ENCODE data around the gene VARS2. TPM values are rescaled to one million over a fixed set of nuclear protein-coding genes. Genes with fewer than 3 reads are reported as not detected.

VARS2 gene
- polyA plus RNA-seq, 1 of the 3 experiments (the other 2 are of a cell fraction): 31.2 TPM

- Histone ChIP-seq H3K9ac (no peak overlapping the region), H3F3A (replicated peaks; ENCODE audit: insufficient read depth) (peaks cover 8% of the 10 kb centered on the region), H2AFZ (ENCODE audit: low read depth) (no peak overlapping the region), H3K9me2 (no peaks in the 10 kb centered on the region), H3K27ac (ENCODE audit: low read depth in 2 of 2, low read length in 1 of 2) (no peak overlapping the region), H3K4me2 (no peak overlapping the region), H3K4me1 (ENCODE audit: control insufficient read depth in 1 of 2, insufficient read depth in 2 of 2, low read depth in 1 of 2, low read length in 1 of 2) (peaks cover 0 to 10% of the 10 kb centered on the region in 2 experiments; a peak in 1 of 4 replicates), H3K9me3 (0 out of 2 replicates have a peak, but pooled peaks cover 6% of the 10 kb centered on the region), H3K27me3 (ENCODE audit: insufficient read depth) (no peaks in the 10 kb centered on the region), H3K4me3 (ENCODE audit: low read depth in 2 of 2, low read length in 1 of 2) (no peak overlapping the region), H3K36me3 (replicated peaks in 1 of 2; ENCODE audit: control insufficient read depth in 1 of 2, insufficient read depth in 2 of 2, low read length in 1 of 2) (no peaks in the 10 kb centered on the region), H3K79me2 (ENCODE audit: insufficient read depth) (no peaks in the 10 kb centered on the region), H4K20me1 (ENCODE audit: insufficient read depth) (no peaks in the 10 kb centered on the region)
- DNase-seq: no peak
- ChIA-PET POLR2A (no interaction called here), CTCF (no interaction called here)
- 32% methylated on average over 4 of the region's 4 CpGs for WGBS (ENCODE audit: low lambda C conversion rate)
- TF ChIP-seq RAD21 (IDR thresholded peaks at IDR 0.05; ENCODE audit: low read length): no peak
- TF ChIP-seq REST (IDR thresholded peaks at IDR 0.05; ENCODE audit: low read depth, low read length): no peak
- TF ChIP-seq SMC3 (IDR thresholded peaks at IDR 0.05; ENCODE audit: low read depth, low read length): no peak
- TF ChIP-seq ELF1 (IDR thresholded peaks at IDR 0.05): no peak
- TF ChIP-seq USF1 (IDR thresholded peaks at IDR 0.05; ENCODE audit: borderline replicate concordance, low read depth): no peak
- TF ChIP-seq PBX3 (IDR thresholded peaks at IDR 0.05): no peak
- TF ChIP-seq NFIC (IDR thresholded peaks at IDR 0.05; ENCODE audit: borderline replicate concordance): no peak
- no peak for TF ChIP-seq EP300 (IDR thresholded peaks at IDR 0.05; ENCODE audit: borderline replicate concordance in 1 of 2, low read depth in 1 of 2, low read length in 1 of 2)
- TF ChIP-seq TCF12 (IDR thresholded peaks at IDR 0.05): no peak
- no peak for TF ChIP-seq YY1 (IDR thresholded peaks at IDR 0.05; ENCODE audit: low read depth)
- TF ChIP-seq TAF1 (IDR thresholded peaks at IDR 0.05; ENCODE audit: borderline replicate concordance, low read depth, low read length): no peak
- no peak for TF ChIP-seq GABPA (IDR thresholded peaks at IDR 0.05; ENCODE audit: low read depth)
- no peak for TF ChIP-seq TEAD4 (IDR thresholded peaks at IDR 0.05; ENCODE audit: borderline replicate concordance, insufficient read depth)
- TF ChIP-seq POLR2AphosphoS5 (IDR thresholded peaks at IDR 0.05; ENCODE audit: low read depth, low read length): no peak
- TF ChIP-seq FOSL2 (IDR thresholded peaks at IDR 0.05; ENCODE audit: borderline replicate concordance, low read depth): no peak
These were observed 42.4 kb upstream of the VARS2 start for GRCh38 chr6:30871592-30872183.
